Neural progenitor cell (in vitro differentiated cells): ENCODE results near the gene MSLN.

Source experiments
- CTCF ChIP-seq: fragments of 200-600 bp; sonication (generic); IDR thresholded peaks from 2 replicates; pipeline ENCODE4 v1.5.1; 2017; ENCODE audit warnings: antibody characterized with exemption, mild to moderate bottlenecking
- EZH2 ChIP-seq: fragments of 200-600 bp; sonication (generic); IDR thresholded peaks from 2 replicates; pipeline ENCODE4 v1.6.1; 2017; ENCODE audit warnings: antibody characterized with exemption, mild to moderate bottlenecking, moderate library complexity
- EZH2phosphoT487 ChIP-seq: fragments of 200-600 bp; sonication (generic); IDR thresholded peaks from 2 replicates; pipeline ENCODE4 v1.6.1; 2017; ENCODE audit warnings: antibody characterized with exemption

GRCh38 chr16:792221-792995 lies 31.9 kb downstream of the MSLN start:
- no peak for TF ChIP-seq CTCF
- no peak for TF ChIP-seq EZH2phosphoT487
- no peak for TF ChIP-seq EZH2
